ENCODE results near the gene LRP1-AS.

LRP1-AS gene

GRCh38 chr12:57170927-57171326 lies 23.5 kb upstream of the LRP1-AS start:
- no peak for ATAC-seq
- TF ChIP-seq ZNF8 (CRISPR knock-in tag; IDR thresholded peaks at IDR 0.05), result no peak
- TF ChIP-seq SNAI2 (CRISPR knock-in tag; IDR thresholded peaks at IDR 0.05), result no peak
- TF ChIP-seq, protein P1, sequence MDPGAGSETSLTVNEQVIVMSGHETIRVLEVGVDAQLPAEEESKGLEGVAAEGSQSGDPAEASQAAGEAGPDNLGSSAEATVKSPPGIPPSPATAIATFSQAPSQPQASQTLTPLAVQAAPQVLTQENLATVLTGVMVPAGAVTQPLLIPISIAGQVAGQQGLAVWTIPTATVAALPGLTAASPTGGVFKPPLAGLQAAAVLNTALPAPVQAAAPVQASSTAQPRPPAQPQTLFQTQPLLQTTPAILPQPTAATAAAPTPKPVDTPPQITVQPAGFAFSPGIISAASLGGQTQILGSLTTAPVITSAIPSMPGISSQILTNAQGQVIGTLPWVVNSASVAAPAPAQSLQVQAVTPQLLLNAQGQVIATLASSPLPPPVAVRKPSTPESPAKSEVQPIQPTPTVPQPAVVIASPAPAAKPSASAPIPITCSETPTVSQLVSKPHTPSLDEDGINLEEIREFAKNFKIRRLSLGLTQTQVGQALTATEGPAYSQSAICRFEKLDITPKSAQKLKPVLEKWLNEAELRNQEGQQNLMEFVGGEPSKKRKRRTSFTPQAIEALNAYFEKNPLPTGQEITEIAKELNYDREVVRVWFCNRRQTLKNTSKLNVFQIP (CRISPR knock-in tag; IDR thresholded peaks at IDR 0.05; ENCODE audit: borderline replicate concordance, low read depth), result no peak
- no peak for TF ChIP-seq ZNF565 (CRISPR knock-in tag; conservative IDR thresholded peaks at IDR 0.05; ENCODE audit: low read depth)
- TF ChIP-seq CREB5 (CRISPR knock-in tag; IDR thresholded peaks at IDR 0.05; ENCODE audit: low read depth), result no peak
- TF ChIP-seq PATZ1 (CRISPR knock-in tag; IDR thresholded peaks at IDR 0.05; ENCODE audit: borderline replicate concordance), result no peak
- TF ChIP-seq ZC3H10 (CRISPR knock-in tag; IDR thresholded peaks at IDR 0.05), result no peak
- TF ChIP-seq CSDC2 (CRISPR knock-in tag; IDR thresholded peaks at IDR 0.05), result no peak
- TF ChIP-seq BACH2 (CRISPR knock-in tag; IDR thresholded peaks at IDR 0.05; ENCODE audit: borderline replicate concordance), result no peak
- no peak for TF ChIP-seq ARNTL (CRISPR knock-in tag; IDR thresholded peaks at IDR 0.05; ENCODE audit: borderline replicate concordance, low read depth)
- TF ChIP-seq ZNF70 (CRISPR knock-in tag; IDR thresholded peaks at IDR 0.05), result no peak
- TF ChIP-seq OSR1 (CRISPR knock-in tag; IDR thresholded peaks at IDR 0.05), result no peak
- TF ChIP-seq TCF4 (CRISPR knock-in tag; IDR thresholded peaks at IDR 0.05; ENCODE audit: borderline replicate concordance), result no peak

DNA sequence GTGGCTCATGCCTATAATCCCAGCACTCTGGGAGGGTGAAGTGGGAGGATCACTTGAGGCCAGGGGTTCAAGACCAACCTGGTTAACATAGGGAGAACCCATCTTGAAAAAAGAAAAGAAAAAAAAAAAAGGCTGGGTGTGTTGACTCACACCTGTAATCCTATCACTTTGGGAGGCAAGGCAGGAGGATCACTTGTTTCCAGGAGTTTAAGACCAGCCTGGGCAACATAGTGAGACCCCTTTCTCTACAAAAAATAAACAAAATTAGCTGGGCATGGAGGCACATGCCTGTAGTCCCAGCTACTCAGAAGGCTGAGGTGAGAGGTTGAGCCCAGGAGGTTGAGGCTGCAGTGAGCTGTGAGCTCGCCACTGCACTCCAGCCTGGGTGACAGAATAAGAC lies 23.0 kb upstream of the LRP1-AS start:
- TF ChIP-seq ZFP30 (CRISPR knock-in tag; IDR thresholded peaks at IDR 0.05) (no peak), CSDC2 (CRISPR knock-in tag; IDR thresholded peaks at IDR 0.05) (no peak), PPARA (CRISPR knock-in tag; IDR thresholded peaks at IDR 0.05; ENCODE audit: borderline replicate concordance) (no peak), TSHZ2 (CRISPR knock-in tag; IDR thresholded peaks at IDR 0.05) (no peak), SNAI2 (CRISPR knock-in tag; IDR thresholded peaks at IDR 0.05) (no peak), GLIS3 (CRISPR knock-in tag; IDR thresholded peaks at IDR 0.05) (no peak), ISL1 (CRISPR knock-in tag; IDR thresholded peaks at IDR 0.05) (no peak), ESRRG (CRISPR knock-in tag; IDR thresholded peaks at IDR 0.05) (no peak), ZFP3 (CRISPR knock-in tag; IDR thresholded peaks at IDR 0.05) (no peak), CREB5 (CRISPR knock-in tag; IDR thresholded peaks at IDR 0.05; ENCODE audit: low read depth) (no peak), OSR1 (CRISPR knock-in tag; IDR thresholded peaks at IDR 0.05) (no peak), TCF4 (CRISPR knock-in tag; IDR thresholded peaks at IDR 0.05; ENCODE audit: borderline replicate concordance) (no peak), BACH2 (CRISPR knock-in tag; IDR thresholded peaks at IDR 0.05; ENCODE audit: borderline replicate concordance) (no peak), TOX (CRISPR knock-in tag; IDR thresholded peaks at IDR 0.05; ENCODE audit: borderline replicate concordance) (no peak), RARB (CRISPR knock-in tag; IDR thresholded peaks at IDR 0.05) (no peak), ZNF8 (CRISPR knock-in tag; IDR thresholded peaks at IDR 0.05) (no peak), ZNF70 (CRISPR knock-in tag; IDR thresholded peaks at IDR 0.05) (no peak), ZNF565 (CRISPR knock-in tag; conservative IDR thresholded peaks at IDR 0.05; ENCODE audit: low read depth) (no peak)
- TF ChIP-seq, protein P2, sequence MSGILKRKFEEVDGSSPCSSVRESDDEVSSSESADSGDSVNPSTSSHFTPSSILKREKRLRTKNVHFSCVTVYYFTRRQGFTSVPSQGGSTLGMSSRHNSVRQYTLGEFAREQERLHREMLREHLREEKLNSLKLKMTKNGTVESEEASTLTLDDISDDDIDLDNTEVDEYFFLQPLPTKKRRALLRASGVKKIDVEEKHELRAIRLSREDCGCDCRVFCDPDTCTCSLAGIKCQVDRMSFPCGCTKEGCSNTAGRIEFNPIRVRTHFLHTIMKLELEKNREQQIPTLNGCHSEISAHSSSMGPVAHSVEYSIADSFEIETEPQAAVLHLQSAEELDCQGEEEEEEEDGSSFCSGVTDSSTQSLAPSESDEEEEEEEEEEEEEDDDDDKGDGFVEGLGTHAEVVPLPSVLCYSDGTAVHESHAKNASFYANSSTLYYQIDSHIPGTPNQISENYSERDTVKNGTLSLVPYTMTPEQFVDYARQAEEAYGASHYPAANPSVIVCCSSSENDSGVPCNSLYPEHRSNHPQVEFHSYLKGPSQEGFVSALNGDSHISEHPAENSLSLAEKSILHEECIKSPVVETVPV (CRISPR knock-in tag; IDR thresholded peaks at IDR 0.05), result no peak
- no peak for ATAC-seq

Measured in SK-N-SH treated with all-trans-retinoic acid at 6 μM for 48 hours (cell line).